ENCODE data around the gene SH3YL1. TPM values are rescaled to one million over a fixed set of nuclear protein-coding genes. Genes with fewer than 3 reads are reported as not detected.

The SH3YL1 gene
- total and polyA plus RNA-seq, 2 experiments from 2014 or later, result 35.6 to 45.8 TPM

DNA sequence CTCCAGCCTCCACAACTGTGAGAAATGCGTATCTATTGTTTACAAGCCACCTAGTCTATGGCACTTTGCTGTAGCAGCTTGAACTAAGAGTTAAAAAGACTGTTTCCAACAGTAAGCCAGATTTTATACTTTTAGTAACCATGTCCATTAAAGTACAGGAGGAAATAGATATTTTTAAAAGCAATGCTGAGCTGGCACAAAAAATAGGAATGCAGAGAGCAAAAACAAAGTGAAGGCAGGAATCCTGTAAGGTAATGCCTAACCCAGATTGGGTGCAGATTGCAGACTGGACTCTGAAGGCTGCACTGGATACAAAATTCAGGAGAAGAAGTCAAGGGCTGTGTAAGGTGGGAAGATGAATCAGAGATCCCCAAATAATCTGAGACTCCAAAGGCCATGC is 55.5 kb downstream of the SH3YL1 start:
- TF ChIP-seq JUNB (IDR thresholded peaks at IDR 0.05; ENCODE audit: unreplicated experiment) (no peak), NANOG (IDR thresholded peaks at IDR 0.05; ENCODE audit: borderline replicate concordance) (no peak), CREB1 (CRISPR knock-in tag; IDR thresholded peaks at IDR 0.05; ENCODE audit: low read depth) (no peak), STAT1 (IDR thresholded peaks at IDR 0.05; ENCODE audit: unreplicated experiment) (no peak), ZNF331 (CRISPR knock-in tag; IDR thresholded peaks at IDR 0.05; ENCODE audit: low read depth) (no peak), EZH2phosphoT487 (IDR thresholded peaks at IDR 0.05; ENCODE audit: unreplicated experiment) (no peak), EZH2 (IDR thresholded peaks at IDR 0.05; ENCODE audit: low read depth, unreplicated experiment) (no peak), ZNF114 (CRISPR knock-in tag; IDR thresholded peaks at IDR 0.05) (no peak), POLR2AphosphoS5 (IDR thresholded peaks at IDR 0.05; ENCODE audit: low read depth) (no peak)
- TF ChIP-seq, protein P1, sequence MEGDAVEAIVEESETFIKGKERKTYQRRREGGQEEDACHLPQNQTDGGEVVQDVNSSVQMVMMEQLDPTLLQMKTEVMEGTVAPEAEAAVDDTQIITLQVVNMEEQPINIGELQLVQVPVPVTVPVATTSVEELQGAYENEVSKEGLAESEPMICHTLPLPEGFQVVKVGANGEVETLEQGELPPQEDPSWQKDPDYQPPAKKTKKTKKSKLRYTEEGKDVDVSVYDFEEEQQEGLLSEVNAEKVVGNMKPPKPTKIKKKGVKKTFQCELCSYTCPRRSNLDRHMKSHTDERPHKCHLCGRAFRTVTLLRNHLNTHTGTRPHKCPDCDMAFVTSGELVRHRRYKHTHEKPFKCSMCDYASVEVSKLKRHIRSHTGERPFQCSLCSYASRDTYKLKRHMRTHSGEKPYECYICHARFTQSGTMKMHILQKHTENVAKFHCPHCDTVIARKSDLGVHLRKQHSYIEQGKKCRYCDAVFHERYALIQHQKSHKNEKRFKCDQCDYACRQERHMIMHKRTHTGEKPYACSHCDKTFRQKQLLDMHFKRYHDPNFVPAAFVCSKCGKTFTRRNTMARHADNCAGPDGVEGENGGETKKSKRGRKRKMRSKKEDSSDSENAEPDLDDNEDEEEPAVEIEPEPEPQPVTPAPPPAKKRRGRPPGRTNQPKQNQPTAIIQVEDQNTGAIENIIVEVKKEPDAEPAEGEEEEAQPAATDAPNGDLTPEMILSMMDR (conservative IDR thresholded peaks at IDR 0.05; ENCODE audit: low read depth in 2 of 2), result no peak
- TF ChIP-seq, protein P2, sequence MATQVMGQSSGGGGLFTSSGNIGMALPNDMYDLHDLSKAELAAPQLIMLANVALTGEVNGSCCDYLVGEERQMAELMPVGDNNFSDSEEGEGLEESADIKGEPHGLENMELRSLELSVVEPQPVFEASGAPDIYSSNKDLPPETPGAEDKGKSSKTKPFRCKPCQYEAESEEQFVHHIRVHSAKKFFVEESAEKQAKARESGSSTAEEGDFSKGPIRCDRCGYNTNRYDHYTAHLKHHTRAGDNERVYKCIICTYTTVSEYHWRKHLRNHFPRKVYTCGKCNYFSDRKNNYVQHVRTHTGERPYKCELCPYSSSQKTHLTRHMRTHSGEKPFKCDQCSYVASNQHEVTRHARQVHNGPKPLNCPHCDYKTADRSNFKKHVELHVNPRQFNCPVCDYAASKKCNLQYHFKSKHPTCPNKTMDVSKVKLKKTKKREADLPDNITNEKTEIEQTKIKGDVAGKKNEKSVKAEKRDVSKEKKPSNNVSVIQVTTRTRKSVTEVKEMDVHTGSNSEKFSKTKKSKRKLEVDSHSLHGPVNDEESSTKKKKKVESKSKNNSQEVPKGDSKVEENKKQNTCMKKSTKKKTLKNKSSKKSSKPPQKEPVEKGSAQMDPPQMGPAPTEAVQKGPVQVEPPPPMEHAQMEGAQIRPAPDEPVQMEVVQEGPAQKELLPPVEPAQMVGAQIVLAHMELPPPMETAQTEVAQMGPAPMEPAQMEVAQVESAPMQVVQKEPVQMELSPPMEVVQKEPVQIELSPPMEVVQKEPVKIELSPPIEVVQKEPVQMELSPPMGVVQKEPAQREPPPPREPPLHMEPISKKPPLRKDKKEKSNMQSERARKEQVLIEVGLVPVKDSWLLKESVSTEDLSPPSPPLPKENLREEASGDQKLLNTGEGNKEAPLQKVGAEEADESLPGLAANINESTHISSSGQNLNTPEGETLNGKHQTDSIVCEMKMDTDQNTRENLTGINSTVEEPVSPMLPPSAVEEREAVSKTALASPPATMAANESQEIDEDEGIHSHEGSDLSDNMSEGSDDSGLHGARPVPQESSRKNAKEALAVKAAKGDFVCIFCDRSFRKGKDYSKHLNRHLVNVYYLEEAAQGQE (IDR thresholded peaks at IDR 0.05; ENCODE audit: unreplicated experiment), result no peak
- TF ChIP-seq, protein P3, sequence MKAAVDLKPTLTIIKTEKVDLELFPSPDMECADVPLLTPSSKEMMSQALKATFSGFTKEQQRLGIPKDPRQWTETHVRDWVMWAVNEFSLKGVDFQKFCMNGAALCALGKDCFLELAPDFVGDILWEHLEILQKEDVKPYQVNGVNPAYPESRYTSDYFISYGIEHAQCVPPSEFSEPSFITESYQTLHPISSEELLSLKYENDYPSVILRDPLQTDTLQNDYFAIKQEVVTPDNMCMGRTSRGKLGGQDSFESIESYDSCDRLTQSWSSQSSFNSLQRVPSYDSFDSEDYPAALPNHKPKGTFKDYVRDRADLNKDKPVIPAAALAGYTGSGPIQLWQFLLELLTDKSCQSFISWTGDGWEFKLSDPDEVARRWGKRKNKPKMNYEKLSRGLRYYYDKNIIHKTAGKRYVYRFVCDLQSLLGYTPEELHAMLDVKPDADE (IDR thresholded peaks at IDR 0.05), result no peak
- TF ChIP-seq, protein P4, sequence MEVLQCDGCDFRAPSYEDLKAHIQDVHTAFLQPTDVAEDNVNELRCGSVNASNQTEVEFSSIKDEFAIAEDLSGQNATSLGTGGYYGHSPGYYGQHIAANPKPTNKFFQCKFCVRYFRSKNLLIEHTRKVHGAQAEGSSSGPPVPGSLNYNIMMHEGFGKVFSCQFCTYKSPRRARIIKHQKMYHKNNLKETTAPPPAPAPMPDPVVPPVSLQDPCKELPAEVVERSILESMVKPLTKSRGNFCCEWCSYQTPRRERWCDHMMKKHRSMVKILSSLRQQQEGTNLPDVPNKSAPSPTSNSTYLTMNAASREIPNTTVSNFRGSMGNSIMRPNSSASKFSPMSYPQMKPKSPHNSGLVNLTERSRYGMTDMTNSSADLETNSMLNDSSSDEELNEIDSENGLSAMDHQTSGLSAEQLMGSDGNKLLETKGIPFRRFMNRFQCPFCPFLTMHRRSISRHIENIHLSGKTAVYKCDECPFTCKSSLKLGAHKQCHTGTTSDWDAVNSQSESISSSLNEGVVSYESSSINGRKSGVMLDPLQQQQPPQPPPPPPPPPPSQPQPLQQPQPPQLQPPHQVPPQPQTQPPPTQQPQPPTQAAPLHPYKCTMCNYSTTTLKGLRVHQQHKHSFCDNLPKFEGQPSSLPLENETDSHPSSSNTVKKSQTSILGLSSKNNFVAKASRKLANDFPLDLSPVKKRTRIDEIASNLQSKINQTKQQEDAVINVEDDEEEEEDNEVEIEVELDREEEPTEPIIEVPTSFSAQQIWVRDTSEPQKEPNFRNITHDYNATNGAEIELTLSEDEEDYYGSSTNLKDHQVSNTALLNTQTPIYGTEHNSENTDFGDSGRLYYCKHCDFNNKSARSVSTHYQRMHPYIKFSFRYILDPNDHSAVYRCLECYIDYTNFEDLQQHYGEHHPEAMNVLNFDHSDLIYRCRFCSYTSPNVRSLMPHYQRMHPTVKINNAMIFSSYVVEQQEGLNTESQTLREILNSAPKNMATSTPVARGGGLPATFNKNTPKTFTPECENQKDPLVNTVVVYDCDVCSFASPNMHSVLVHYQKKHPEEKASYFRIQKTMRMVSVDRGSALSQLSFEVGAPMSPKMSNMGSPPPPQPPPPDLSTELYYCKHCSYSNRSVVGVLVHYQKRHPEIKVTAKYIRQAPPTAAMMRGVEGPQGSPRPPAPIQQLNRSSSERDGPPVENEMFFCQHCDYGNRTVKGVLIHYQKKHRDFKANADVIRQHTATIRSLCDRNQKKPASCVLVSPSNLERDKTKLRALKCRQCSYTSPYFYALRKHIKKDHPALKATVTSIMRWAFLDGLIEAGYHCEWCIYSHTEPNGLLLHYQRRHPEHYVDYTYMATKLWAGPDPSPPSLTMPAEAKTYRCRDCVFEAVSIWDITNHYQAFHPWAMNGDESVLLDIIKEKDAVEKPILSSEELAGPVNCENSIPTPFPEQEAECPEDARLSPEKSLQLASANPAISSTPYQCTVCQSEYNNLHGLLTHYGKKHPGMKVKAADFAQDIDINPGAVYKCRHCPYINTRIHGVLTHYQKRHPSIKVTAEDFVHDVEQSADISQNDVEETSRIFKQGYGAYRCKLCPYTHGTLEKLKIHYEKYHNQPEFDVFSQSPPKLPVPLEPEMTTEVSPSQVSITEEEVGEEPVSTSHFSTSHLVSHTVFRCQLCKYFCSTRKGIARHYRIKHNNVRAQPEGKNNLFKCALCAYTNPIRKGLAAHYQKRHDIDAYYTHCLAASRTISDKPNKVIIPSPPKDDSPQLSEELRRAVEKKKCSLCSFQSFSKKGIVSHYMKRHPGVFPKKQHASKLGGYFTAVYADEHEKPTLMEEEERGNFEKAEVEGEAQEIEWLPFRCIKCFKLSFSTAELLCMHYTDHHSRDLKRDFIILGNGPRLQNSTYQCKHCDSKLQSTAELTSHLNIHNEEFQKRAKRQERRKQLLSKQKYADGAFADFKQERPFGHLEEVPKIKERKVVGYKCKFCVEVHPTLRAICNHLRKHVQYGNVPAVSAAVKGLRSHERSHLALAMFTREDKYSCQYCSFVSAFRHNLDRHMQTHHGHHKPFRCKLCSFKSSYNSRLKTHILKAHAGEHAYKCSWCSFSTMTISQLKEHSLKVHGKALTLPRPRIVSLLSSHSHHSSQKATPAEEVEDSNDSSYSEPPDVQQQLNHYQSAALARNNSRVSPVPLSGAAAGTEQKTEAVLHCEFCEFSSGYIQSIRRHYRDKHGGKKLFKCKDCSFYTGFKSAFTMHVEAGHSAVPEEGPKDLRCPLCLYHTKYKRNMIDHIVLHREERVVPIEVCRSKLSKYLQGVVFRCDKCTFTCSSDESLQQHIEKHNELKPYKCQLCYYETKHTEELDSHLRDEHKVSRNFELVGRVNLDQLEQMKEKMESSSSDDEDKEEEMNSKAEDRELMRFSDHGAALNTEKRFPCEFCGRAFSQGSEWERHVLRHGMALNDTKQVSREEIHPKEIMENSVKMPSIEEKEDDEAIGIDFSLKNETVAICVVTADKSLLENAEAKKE (CRISPR knock-in tag; IDR thresholded peaks at IDR 0.05), result no peak
- no peak overlapping the region for H3K27ac ChIP-seq (ENCODE audit: low read depth)
- no peak overlapping the region for H3K27ac Mint-ChIP-seq
- no peaks in the 10 kb centered on the region for H4K20me1 ChIP-seq (replicated peaks; ENCODE audit: insufficient read depth)
- H3K27me3 ChIP-seq (ENCODE audit: insufficient read depth), result no peaks in the 10 kb centered on the region
- no peaks in the 10 kb centered on the region for H3K4me1 ChIP-seq (ENCODE audit: insufficient read depth)
- no peaks in the 10 kb centered on the region for H3K4me1 Mint-ChIP-seq
- no peaks in the 10 kb centered on the region for H3K79me2 ChIP-seq (replicated peaks; ENCODE audit: insufficient read depth)
- H3K9me3 Mint-ChIP-seq, result peaks cover 17% of the 10 kb centered on the region
- no peaks in the 10 kb centered on the region for H3F3A ChIP-seq (replicated peaks; ENCODE audit: low read depth)
- H3K4me2 ChIP-seq, result no peak overlapping the region
- H3K9me2 ChIP-seq (ENCODE audit: insufficient read depth), result 0 out of 2 replicates have a peak, but pooled peaks cover 10% of the 10 kb centered on the region
- no peak overlapping the region for H3K4me3 Mint-ChIP-seq
- ATAC-seq (no peak), DNase-seq (ENCODE audit: low spot score) (no peak)
- H3K36me3 ChIP-seq (ENCODE audit: insufficient read depth), result no peaks in the 10 kb centered on the region
- H3K36me3 Mint-ChIP-seq (ENCODE audit: low read depth), result peaks cover 6% of the 10 kb centered on the region; the same call in 1 of the 3 replicates
- H3K4me3 ChIP-seq, result no peak overlapping the region
- no peaks in the 10 kb centered on the region for H3K27me3 Mint-ChIP-seq (ENCODE audit: insufficient read depth, low read depth, poor library complexity)
- H2AFZ ChIP-seq, result no peak overlapping the region
